B cell (primary cell): Measurements from ENCODE around the gene MFN2. TPM values are rescaled to one million over a fixed set of nuclear protein-coding genes. Genes with fewer than 3 reads are reported as not detected.
"Not testable (repeated sequence)": the region's sequence is repeated elsewhere in the genome, so short reads cannot be mapped to it uniquely, and the experiment has no call there.

ENCODE experiments used
- ATAC-seq: fragments of 200-7000 bp; cut with Tn5 transposase; one replicate; pipeline ENCODE4 v1.10.0; 2021; ENCODE audit warnings: low read depth, mild to moderate bottlenecking, moderate number of reproducible peaks, moderate library complexity
- CTCF ChIA-PET: fragments of 350-600 bp; sonication (Branson Sonifier 250); formaldehyde crosslinking; loops from one replicate; lab custom pipeline; 2021; ENCODE audit warnings: antibody characterized with exemption, inconsistent platforms; lab: Charles Lee
- POLR2A ChIA-PET: fragments of 350-600 bp; sonication (Branson Sonifier 250); formaldehyde crosslinking; loops from one replicate; lab custom pipeline; 2021; ENCODE audit warnings: antibody characterized with exemption; lab: Charles Lee
- DNase-seq: peaks from one replicate; pipeline ENCODE4 v3.0.0; 2013
- H2AFZ ChIP-seq: 2 replicates; pipeline ENCODE4 v1.6.1; 2012; ENCODE audit warnings: mild to moderate bottlenecking, low read depth, low read length; ENCODE audit not compliant: insufficient read depth, poor library complexity, severe bottlenecking
- H3K27ac ChIP-seq, 2 donors: 1 replicate in 1 of 2; 2 replicates in 1 of 2; pipeline ENCODE4 v1.5.1; 2012 to 2013; ENCODE audit warnings: low read length in 2 of 2, mild to moderate bottlenecking in 2 of 2, moderate library complexity in 1 of 2
- H3K27me3 ChIP-seq, 4 experiments: fragments of 200-600 bp in 1 of 4; sonication (generic) in 1 of 4; replicated peaks in 1 of 4; 1 replicate in 2 of 4; 2 replicates in 2 of 4; pipeline versions ENCODE4 v1.6.1 to v1.7.0; 2013 to 2016; ENCODE audit warnings: low read length in 3 of 4, mild to moderate bottlenecking in 2 of 4, mixed read lengths in 1 of 4, moderate library complexity in 1 of 4; ENCODE audit not compliant: insufficient read depth in 4 of 4, control insufficient read depth in 3 of 4; ENCODE audit errors: control extremely low read depth in 1 of 4
- H3K36me3 ChIP-seq, 2 experiments: replicated peaks in 1 of 2; 1 replicate in 1 of 2; 2 replicates in 1 of 2; pipeline versions ENCODE4 v1.6.1 to v1.7.1; 2013; ENCODE audit warnings: low read length in 1 of 2; ENCODE audit not compliant: insufficient read depth in 2 of 2, control insufficient read depth in 1 of 2; ENCODE audit errors: control extremely low read depth in 1 of 2, extremely low read depth in 1 of 2
- H3K4me1 ChIP-seq, 2 donors: fragments of 200-600 bp in 1 of 2; sonication (generic) in 1 of 2; 1 replicate in 1 of 2; 2 replicates in 1 of 2; pipeline versions ENCODE4 v1.5.1 to v1.6.1; 2013 to 2017; ENCODE audit warnings: low read length in 2 of 2; ENCODE audit not compliant: control insufficient read depth in 2 of 2, insufficient read depth in 2 of 2
- H3K4me2 ChIP-seq: replicated peaks from 2 replicates; pipeline ENCODE3; 2012; ENCODE audit warnings: mild to moderate bottlenecking, low read depth, low read length; ENCODE audit not compliant: poor library complexity, severe bottlenecking
- H3K4me3 ChIP-seq, 5 experiments: fragments of 200-600 bp in 1 of 5; sonication (generic) in 1 of 5; 1 replicate in 3 of 5; 2 replicates in 2 of 5; pipeline versions ENCODE4 v1.5.1 to v1.7.0; 2011 to 2016; ENCODE audit warnings: low read length in 4 of 5, mild to moderate bottlenecking in 4 of 5, low read depth in 2 of 5, control low read depth in 1 of 5, moderate library complexity in 1 of 5; ENCODE audit not compliant: insufficient read depth in 1 of 5; ENCODE audit errors: control extremely low read depth in 1 of 5, extremely low read depth in 1 of 5
- H3K79me2 ChIP-seq: fragments of 200-600 bp; sonication (generic); one replicate; pipeline ENCODE4 v1.6.0; 2016; ENCODE audit warnings: low read length; ENCODE audit not compliant: control insufficient read depth, insufficient read depth
- H3K9ac ChIP-seq: fragments of 200-600 bp; sonication (generic); 2 replicates; pipeline ENCODE4 v1.6.1; 2017; ENCODE audit warnings: mild to moderate bottlenecking, low read length, moderate library complexity
- H3K9me3 ChIP-seq, 3 donors: one replicate each; pipeline versions ENCODE4 v1.6.1 to v1.7.1; 2013; ENCODE audit warnings: low read length in 2 of 3; ENCODE audit not compliant: control insufficient read depth in 2 of 3, insufficient read depth in 1 of 3; ENCODE audit errors: control extremely low read depth in 1 of 3
- H4K20me1 ChIP-seq: 2 replicates; pipeline ENCODE4 v1.6.0; 2012; ENCODE audit warnings: mild to moderate bottlenecking, low read length; ENCODE audit not compliant: insufficient read depth, control insufficient read depth, poor library complexity, severe bottlenecking
- H3K27ac Mint-ChIP-seq: one replicate; pipeline ENCODE4 v1.8.0; 2021; ENCODE audit warnings: mixed read lengths
- H3K27me3 Mint-ChIP-seq: one replicate; pipeline ENCODE4 v1.8.0; 2021; ENCODE audit warnings: mixed read lengths
- H3K4me1 Mint-ChIP-seq: one replicate; pipeline ENCODE4 v1.8.0; 2021; ENCODE audit warnings: mixed read lengths
- H3K4me3 Mint-ChIP-seq: one replicate; pipeline ENCODE4 v1.8.0; 2021; ENCODE audit warnings: mixed read lengths
- H3K9me3 Mint-ChIP-seq: one replicate; pipeline ENCODE4 v1.8.0; 2022; ENCODE audit warnings: mixed read lengths; ENCODE audit not compliant: insufficient read depth
- EZH2 ChIP-seq: IDR thresholded peaks from 2 replicates; pipeline ENCODE4 v1.6.1; 2012; ENCODE audit warnings: borderline replicate concordance, low read depth, mild to moderate bottlenecking, moderate library complexity, low read length; ENCODE audit not compliant: insufficient read depth, poor library complexity, severe bottlenecking
- WGBS: methylation state at CpG from one replicate; pipeline ENCODE4 v1.1.5; 2013; ENCODE audit warnings: missing lambda C conversion rate; ENCODE audit not compliant: insufficient coverage; 5-methylcytosine and 5-hydroxymethylcytosine counted together
- intact Hi-C: fragments of 100-400 bp; cut with micrococcal nuclease; formaldehyde crosslinking; loops from one replicate; pipeline ENCODE4 v1.10.0; 2022
- polyA plus RNA-seq: library from polyadenylated mRNA; depleted of rRNA; stranded (reverse); fragments of >200 nt; gene quantifications from 2 replicates; pipeline ENCODE4 v1.2.3, GENCODE V29; 2012
- total RNA-seq, 2 donors: library from RNA; stranded (reverse); fragments of 120-200 nt in 1 of 2; gene quantifications; 1 replicate in 1 of 2; 2 replicates in 1 of 2; pipeline versions ENCODE4 v1.2.3 to v1.2.4, GENCODE V29; 2013 to 2022
- TF ChIP-seq, protein P1 (sequence below): fragments of 200-600 bp; IDR thresholded peaks from one replicate; pipeline ENCODE4 v1.8.0; 2022; ENCODE audit warnings: antibody characterized with exemption, mild to moderate bottlenecking

Gene MFN2
- total and polyA plus RNA-seq, 2 donors (not counting 1 experiment from before 2014, with no cell fraction given): 24.0 to 50.0 TPM

DNA sequence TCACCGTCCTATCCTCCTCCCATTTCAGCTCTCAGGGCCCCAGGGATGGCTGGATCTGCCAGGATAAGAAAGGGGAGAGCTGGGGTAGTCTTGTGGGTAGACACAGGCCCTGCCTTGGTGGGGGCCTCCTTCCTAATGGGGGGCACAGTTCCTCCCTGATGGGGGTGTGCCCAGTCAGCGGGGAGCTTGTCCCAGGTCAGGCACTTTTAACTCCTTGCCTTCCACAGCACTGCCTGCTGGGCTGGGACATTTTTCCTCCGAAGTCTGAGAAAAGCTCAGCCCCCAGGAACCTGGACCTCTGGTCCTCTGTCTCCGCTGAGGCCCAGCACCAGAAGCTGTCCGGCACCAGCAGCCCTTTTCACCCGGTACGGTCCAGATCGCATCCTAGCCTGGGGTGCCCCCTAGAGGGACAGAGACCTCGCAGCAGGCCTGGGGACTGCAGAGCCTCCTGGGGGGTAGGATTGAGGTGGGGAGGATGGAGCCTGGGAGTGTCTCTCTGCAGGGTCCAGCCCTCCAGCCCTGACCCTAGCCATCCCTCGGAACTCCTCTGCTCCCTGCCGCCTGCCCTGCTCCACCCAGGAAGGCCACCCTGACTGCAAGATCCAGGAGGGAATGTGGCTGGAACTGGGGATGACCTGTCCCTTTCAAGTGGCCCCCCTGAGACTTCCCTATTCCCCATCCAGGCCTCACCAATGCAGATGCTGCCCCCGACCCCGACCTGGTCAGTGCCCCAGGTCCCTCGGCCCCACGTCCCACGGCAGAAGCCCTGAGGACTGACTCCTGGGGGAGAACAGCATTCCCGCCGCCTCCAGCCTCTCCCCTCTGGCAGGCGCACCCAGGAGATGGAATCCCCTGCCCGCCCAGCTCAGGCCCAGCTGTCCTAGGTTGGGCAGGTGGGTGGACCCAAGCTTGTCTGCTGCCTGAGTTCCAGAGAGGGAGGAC is 51.1 kb downstream of the MFN2 start:
- no peak overlapping the region for H3K27ac ChIP-seq
- peak; percentile 47 for DNase-seq
- Mint-ChIP-seq H3K9me3 (no peaks in the 10 kb centered on the region), H3K27ac (no peak overlapping the region), H3K27me3 (no peaks in the 10 kb centered on the region), H3K4me1 (peaks cover 16% of the 10 kb centered on the region), H3K4me3 (no peak overlapping the region)
- H3K79me2 ChIP-seq: no peaks in the 10 kb centered on the region
- H3K4me3 ChIP-seq: no peak overlapping the region
- no peaks in the 10 kb centered on the region for H3K9me3 ChIP-seq
- ChIA-PET POLR2A (interaction anchor here (0.6 to 1.1 kb wide), 5 partner anchors 9 to 122 kb away, joined by 3 to 10 read pairs (median 7); partner anchors contain the start of genes MIIP and TNFRSF8), CTCF (interaction anchor here (0.7 to 2.7 kb wide), 18 partner anchors 9 to 193 kb away, joined by 3 to 13 read pairs (median 3); no protein-coding TSS in a partner anchor)
- no peak for TF ChIP-seq EZH2
- TF ChIP-seq, protein P1, sequence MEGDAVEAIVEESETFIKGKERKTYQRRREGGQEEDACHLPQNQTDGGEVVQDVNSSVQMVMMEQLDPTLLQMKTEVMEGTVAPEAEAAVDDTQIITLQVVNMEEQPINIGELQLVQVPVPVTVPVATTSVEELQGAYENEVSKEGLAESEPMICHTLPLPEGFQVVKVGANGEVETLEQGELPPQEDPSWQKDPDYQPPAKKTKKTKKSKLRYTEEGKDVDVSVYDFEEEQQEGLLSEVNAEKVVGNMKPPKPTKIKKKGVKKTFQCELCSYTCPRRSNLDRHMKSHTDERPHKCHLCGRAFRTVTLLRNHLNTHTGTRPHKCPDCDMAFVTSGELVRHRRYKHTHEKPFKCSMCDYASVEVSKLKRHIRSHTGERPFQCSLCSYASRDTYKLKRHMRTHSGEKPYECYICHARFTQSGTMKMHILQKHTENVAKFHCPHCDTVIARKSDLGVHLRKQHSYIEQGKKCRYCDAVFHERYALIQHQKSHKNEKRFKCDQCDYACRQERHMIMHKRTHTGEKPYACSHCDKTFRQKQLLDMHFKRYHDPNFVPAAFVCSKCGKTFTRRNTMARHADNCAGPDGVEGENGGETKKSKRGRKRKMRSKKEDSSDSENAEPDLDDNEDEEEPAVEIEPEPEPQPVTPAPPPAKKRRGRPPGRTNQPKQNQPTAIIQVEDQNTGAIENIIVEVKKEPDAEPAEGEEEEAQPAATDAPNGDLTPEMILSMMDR: peak; percentile 64
- H3K9ac ChIP-seq: no peak overlapping the region
- H3K27me3 ChIP-seq: no peaks in the 10 kb centered on the region
- 92% methylated on average over 17 of the region's 20 CpGs for WGBS
- peaks cover 0 to 36% of the 10 kb centered on the region in 2 experiments for H3K36me3 ChIP-seq
- H2AFZ ChIP-seq: no peak overlapping the region
- no peak overlapping the region for H3K4me2 ChIP-seq
- ATAC-seq: peak; percentile 58
- intact Hi-C loops: loop anchor here (2.0 kb wide), 1 partner anchor 31 kb away; no protein-coding TSS in a partner anchor
- peaks cover 4 to 10% of the 10 kb centered on the region in 2 donors for H3K4me1 ChIP-seq
- no peaks in the 10 kb centered on the region for H4K20me1 ChIP-seq

DNA sequence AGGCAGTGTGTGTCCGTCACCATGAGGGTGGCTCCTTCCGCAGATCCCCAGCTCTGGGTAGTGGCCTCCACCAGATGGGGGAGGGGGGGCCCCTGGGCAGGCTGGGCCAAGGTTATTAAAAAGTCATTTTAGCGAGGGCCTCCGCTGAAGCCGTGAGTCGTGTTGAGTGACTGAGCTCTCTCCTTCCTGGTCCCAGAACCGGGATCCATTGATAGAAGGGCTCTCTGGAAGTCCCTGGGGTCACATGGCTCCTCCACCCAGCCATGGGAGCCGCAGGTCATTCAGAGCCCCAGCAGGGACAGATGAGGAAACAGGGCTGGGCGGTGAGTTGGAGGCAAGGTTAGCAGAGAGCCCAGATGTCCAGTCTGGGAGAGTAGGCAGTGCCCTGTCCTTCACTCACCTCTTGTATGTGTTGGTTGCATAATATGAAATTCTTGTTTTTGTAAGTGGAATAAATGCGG is 51.9 kb downstream of the MFN2 start:
- no peak for DNase-seq
- no peaks in the 10 kb centered on the region for H3K79me2 ChIP-seq
- ATAC-seq: no peak
- H2AFZ ChIP-seq: no peak overlapping the region
- H3K9ac ChIP-seq: no peak overlapping the region
- CTCF ChIA-PET: interaction anchor here (0.8 to 2.4 kb wide), 5 partner anchors 32 to 176 kb away, joined by 3 to 9 read pairs (median 3); no protein-coding TSS in a partner anchor
- H3K4me1 ChIP-seq: peaks cover 4 to 10% of the 10 kb centered on the region in 2 donors
- no peaks in the 10 kb centered on the region for H4K20me1 ChIP-seq
- H3K27me3 ChIP-seq: no peaks in the 10 kb centered on the region
- Mint-ChIP-seq H3K4me3 (no peak overlapping the region), H3K27ac (no peak overlapping the region), H3K9me3 (no peaks in the 10 kb centered on the region), H3K4me1 (peaks cover 16% of the 10 kb centered on the region), H3K27me3 (no peaks in the 10 kb centered on the region)
- WGBS: 99% methylated on average over 10 of the region's 10 CpGs
- POLR2A ChIA-PET: no interaction called here
- H3K27ac ChIP-seq: no peak overlapping the region
- H3K36me3 ChIP-seq: peaks cover 0 to 31% of the 10 kb centered on the region in 2 experiments
- no peak overlapping the region for H3K4me2 ChIP-seq
- no peaks in the 10 kb centered on the region for H3K9me3 ChIP-seq
- intact Hi-C loops: no loop called here
- H3K4me3 ChIP-seq: no peak overlapping the region
- TF ChIP-seq, protein P1: no peak
- TF ChIP-seq EZH2: no peak

DNA sequence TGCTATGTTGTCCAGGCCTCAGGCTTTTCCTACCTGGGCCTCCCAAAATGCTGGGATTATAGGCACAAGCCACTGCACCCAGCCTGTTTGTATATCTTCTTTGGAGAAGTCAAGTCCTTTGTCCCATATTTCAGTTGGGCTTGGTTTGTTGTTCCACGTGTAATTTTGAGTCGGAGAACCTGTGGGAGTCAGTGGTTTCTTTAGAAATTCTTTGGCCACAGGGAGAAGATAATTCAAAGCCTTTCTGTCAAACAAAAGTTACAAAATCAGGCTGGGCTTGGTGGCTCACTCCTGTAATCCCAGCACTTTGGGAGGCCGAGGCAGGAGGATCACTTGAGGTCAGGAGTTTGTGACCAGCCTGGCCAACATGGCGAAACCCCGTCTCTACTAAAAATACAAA is 53.2 kb downstream of the MFN2 start:
- peaks cover 19% of the 10 kb centered on the region for H3K4me1 Mint-ChIP-seq
- H3K27ac Mint-ChIP-seq, ATAC-seq, H3K9ac ChIP-seq, H3K9me3 ChIP-seq, intact Hi-C loops, H3K27me3 Mint-ChIP-seq, H3K79me2 ChIP-seq, H2AFZ ChIP-seq, H3K4me1 ChIP-seq, H3K4me3 ChIP-seq, POLR2A ChIA-PET, CTCF ChIA-PET, H3K27me3 ChIP-seq, H3K4me2 ChIP-seq, H3K27ac ChIP-seq, H3K9me3 Mint-ChIP-seq, H3K4me3 Mint-ChIP-seq, DNase-seq, H4K20me1 ChIP-seq: not testable (repeated sequence)
- WGBS: 100% methylated on average over 2 of the region's 5 CpGs
- peaks cover 0 to 23% of the 10 kb centered on the region in 2 experiments for H3K36me3 ChIP-seq
